K562 treated with DMSO at 1 percent for 4 hours (cell line): ENCODE measurements around the gene NBPF26. TPM values are rescaled to one million over a fixed set of nuclear protein-coding genes. Genes with fewer than 3 reads are reported as not detected.

Source experiments
- total RNA-seq: library from RNA; unstranded; fragments of 300-600 nt; gene quantifications from 2 replicates; pipeline ENCODE4 v1.2.3, GENCODE V29; 2022; ENCODE audit not compliant: insufficient read depth

The NBPF26 gene
- total RNA-seq = 2.5 and 3.7 TPM in 2 replicates

DNA sequence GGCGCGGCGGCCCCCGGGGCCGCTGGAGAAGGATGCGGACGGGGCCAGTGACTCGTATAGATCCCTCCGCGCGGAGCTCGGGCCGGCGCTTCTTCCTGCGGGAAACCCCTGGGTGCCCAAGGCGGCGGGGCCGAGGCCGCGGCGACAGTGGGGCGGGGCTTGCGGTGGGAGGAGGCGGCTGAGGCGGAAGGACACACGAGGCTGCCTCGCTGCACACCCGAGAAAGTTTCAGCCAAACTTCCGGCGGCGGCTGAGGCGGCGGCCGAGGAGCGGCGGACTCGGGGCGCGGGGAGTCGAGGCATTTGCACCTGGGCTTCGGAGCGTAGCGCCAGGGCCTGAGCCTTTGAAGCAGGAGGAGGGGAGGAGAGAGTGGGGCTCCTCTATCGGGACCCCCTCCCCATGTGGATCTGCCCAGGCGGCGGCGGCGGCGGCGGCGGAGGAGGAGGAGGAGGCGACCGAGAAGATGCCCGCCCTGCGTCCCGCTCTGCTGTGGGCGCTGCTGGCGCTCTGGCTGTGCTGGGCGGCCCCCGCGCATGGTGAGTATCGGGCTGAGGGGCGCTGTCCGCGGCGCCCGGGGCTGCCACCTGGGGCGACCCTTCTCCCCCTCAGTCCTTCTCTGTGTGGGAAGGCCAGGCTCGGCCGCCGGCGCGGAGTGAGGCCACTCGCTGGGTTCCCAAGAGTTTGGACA is at the start of gene NBPF26:
NBPF26 (plus strand) TSS at position 231 of the 688 bp plus-strand sequence.

Other genes with a start within 250 kb of the NBPF26 start
- gene PPIAL4A, start 165.8 kb downstream of the NBPF26 start, total RNA-seq = not detected in 2 replicates